ENCODE results near the gene TRPT1.

GRCh38 chr11:64238076-64238475, 12.1 kb upstream of the TRPT1 start:
- TF ChIP-seq, protein P1, sequence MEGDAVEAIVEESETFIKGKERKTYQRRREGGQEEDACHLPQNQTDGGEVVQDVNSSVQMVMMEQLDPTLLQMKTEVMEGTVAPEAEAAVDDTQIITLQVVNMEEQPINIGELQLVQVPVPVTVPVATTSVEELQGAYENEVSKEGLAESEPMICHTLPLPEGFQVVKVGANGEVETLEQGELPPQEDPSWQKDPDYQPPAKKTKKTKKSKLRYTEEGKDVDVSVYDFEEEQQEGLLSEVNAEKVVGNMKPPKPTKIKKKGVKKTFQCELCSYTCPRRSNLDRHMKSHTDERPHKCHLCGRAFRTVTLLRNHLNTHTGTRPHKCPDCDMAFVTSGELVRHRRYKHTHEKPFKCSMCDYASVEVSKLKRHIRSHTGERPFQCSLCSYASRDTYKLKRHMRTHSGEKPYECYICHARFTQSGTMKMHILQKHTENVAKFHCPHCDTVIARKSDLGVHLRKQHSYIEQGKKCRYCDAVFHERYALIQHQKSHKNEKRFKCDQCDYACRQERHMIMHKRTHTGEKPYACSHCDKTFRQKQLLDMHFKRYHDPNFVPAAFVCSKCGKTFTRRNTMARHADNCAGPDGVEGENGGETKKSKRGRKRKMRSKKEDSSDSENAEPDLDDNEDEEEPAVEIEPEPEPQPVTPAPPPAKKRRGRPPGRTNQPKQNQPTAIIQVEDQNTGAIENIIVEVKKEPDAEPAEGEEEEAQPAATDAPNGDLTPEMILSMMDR (IDR thresholded peaks at IDR 0.05): no peak
- TF ChIP-seq SIN3A (IDR thresholded peaks at IDR 0.05; ENCODE audit: borderline replicate concordance, insufficient read depth, low read depth, low read length) (no peak), POLR2AphosphoS5 (IDR thresholded peaks at IDR 0.05; ENCODE audit: low read depth, low read length) (no peak)

Measured in Panc1 (cell line).